HepG2 (cell line): Measurements from ENCODE around the gene TLE2. TPM values are rescaled to one million over a fixed set of nuclear protein-coding genes. Genes with fewer than 3 reads are reported as not detected.

Experiments used
- MED1 ChIP-seq: sonication (generic); formaldehyde crosslinking; IDR thresholded peaks from 2 replicates; pipeline ENCODE4 v1.4.0; 2020; ENCODE audit warnings: missing genetic modification reagents
- NFIC ChIP-seq: IDR thresholded peaks from 2 replicates; pipeline ENCODE4 v1.6.1; 2012; ENCODE audit warnings: mild to moderate bottlenecking, low read length, inconsistent platforms
- PAX8 ChIP-seq: sonication (generic); formaldehyde crosslinking; IDR thresholded peaks from 2 replicates; pipeline ENCODE4 v1.8.0; 2022; ENCODE audit warnings: mild to moderate bottlenecking, missing genetic modification reagents, borderline replicate concordance
- RFXAP ChIP-seq: sonication (generic); formaldehyde crosslinking; IDR thresholded peaks from 2 replicates; pipeline ENCODE4 v1.4.0; 2020; ENCODE audit warnings: missing genetic modification reagents, borderline replicate concordance
- SNAI1 ChIP-seq: sonication (generic); formaldehyde crosslinking; IDR thresholded peaks from 2 replicates; pipeline ENCODE4 v1.5.0; 2020; ENCODE audit warnings: mild to moderate bottlenecking, missing genetic modification reagents, borderline replicate concordance
- TBP ChIP-seq: sonication (generic); formaldehyde crosslinking; IDR thresholded peaks from 2 replicates; pipeline ENCODE4 v1.5.0; 2020; ENCODE audit warnings: missing genetic modification reagents
- ZFY ChIP-seq: sonication (generic); formaldehyde crosslinking; IDR thresholded peaks from 2 replicates; pipeline ENCODE4 v1.4.0; 2020; ENCODE audit warnings: missing genetic modification reagents
- ZNF121 ChIP-seq: sonication (generic); formaldehyde crosslinking; IDR thresholded peaks from 2 replicates; pipeline ENCODE4 v1.5.0; 2020; ENCODE audit warnings: mild to moderate bottlenecking, missing genetic modification reagents
- ZNF234 ChIP-seq: sonication (generic); formaldehyde crosslinking; conservative IDR thresholded peaks from 2 replicates; pipeline ENCODE4 v1.5.1; 2020; ENCODE audit warnings: mild to moderate bottlenecking, missing genetic modification reagents
- ZNF263 ChIP-seq: sonication (generic); formaldehyde crosslinking; IDR thresholded peaks from 2 replicates; pipeline ENCODE4 v1.4.0; 2020; ENCODE audit warnings: missing genetic modification reagents
- ZNF329 ChIP-seq: sonication (generic); formaldehyde crosslinking; IDR thresholded peaks from 2 replicates; pipeline ENCODE4 v1.9.0; 2021; ENCODE audit warnings: low read depth, mild to moderate bottlenecking, missing genetic modification reagents
- ZNF441 ChIP-seq: sonication (generic); formaldehyde crosslinking; IDR thresholded peaks from 2 replicates; pipeline ENCODE4 v1.7.0; 2021; ENCODE audit warnings: missing genetic modification reagents, borderline replicate concordance
- ZNF607 ChIP-seq: sonication (generic); formaldehyde crosslinking; IDR thresholded peaks from 2 replicates; pipeline ENCODE4 v1.5.1; 2020; ENCODE audit warnings: missing genetic modification reagents, mild to moderate bottlenecking, borderline replicate concordance
- ZNF749 ChIP-seq: sonication (generic); formaldehyde crosslinking; IDR thresholded peaks from 2 replicates; pipeline ENCODE4 v1.8.0; 2022; ENCODE audit warnings: mild to moderate bottlenecking, missing genetic modification reagents, moderate library complexity, borderline replicate concordance
- polyA plus RNA-seq, 8 experiments: library from polyadenylated mRNA; depleted of rRNA in 3 of 8; stranded (reverse) in 7 of 8; unstranded in 1 of 8; fragments of >200 nt; fragmentation: Illumina TruSeq in 4 of 8; extraction: Trizol in 4 of 8; gene quantifications; 2 replicates each; pipeline versions ENCODE4 v1.2.1 to v1.2.3, GENCODE V29; 2011 to 2016; ENCODE audit warnings: low read depth in 4 of 8, missing spikeins in 1 of 8, mixed read lengths in 1 of 8; ENCODE audit not compliant: insufficient read depth in 1 of 8
- total RNA-seq, 5 experiments: library from RNA; depleted of rRNA; stranded (reverse); fragments of >200 nt; fragmentation: Illumina TruSeq; extraction: Trizol; gene quantifications; 2 replicates each; pipeline ENCODE4 v1.2.3, GENCODE V29; 2016; ENCODE audit warnings: low read depth in 1 of 5
- TF ChIP-seq, protein P1 (sequence below): sonication (generic); formaldehyde crosslinking; IDR thresholded peaks from 2 replicates; pipeline ENCODE4 v1.4.0; 2020; ENCODE audit warnings: missing genetic modification reagents, borderline replicate concordance
- TF ChIP-seq, protein P2 (sequence below): sonication (generic); formaldehyde crosslinking; IDR thresholded peaks from 2 replicates; pipeline ENCODE4 v1.4.0; 2020; ENCODE audit warnings: mild to moderate bottlenecking, missing genetic modification reagents
- TF ChIP-seq, protein P3 (sequence below): IDR thresholded peaks from 2 replicates; pipeline ENCODE4 v1.6.1; 2016; ENCODE audit warnings: low read depth
- TF ChIP-seq, protein P4 (sequence below): sonication (generic); formaldehyde crosslinking; IDR thresholded peaks from 2 replicates; pipeline ENCODE4 v1.8.0; 2023; ENCODE audit warnings: mild to moderate bottlenecking, missing genetic modification reagents

TLE2 gene
- total and polyA plus RNA-seq, 2 of the 13 experiments (the other 11 are each of a cell fraction or from before 2014, with no cell fraction given) = 0.07 to 0.81 TPM

DNA sequence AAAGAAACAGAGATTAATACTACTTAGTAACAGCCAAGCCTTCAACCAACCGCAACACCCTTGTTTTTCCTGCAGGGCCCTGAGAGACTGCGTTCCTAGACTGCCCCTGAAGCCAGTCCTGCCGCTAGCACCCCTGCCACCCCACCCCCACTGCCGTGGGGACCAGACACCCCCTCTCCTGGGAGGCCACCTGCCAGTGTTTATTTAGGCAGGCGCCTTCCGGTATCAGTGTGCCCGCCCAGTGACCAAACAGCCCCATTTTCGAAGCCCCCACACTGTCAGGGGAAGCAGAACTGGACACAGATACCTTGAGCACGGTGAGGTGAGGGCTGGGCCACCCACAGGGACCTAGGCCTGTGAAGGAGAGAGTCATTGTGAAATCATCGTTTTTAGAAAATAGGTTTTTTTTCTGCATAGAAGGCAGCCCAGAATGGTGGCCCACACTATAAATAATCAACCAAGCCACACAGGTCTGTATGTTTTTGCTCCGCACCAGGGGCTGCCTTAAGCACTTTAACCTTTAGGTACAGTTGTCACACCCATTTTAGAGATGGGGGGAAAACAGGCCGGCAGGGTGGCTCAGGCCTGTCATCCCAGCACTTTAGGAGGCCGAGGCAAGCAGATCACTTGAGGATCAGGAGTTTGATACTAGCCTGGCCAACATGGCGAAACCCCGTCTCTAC is 36.7 kb upstream of the TLE2 start (continued):
- TF ChIP-seq, protein P1, sequence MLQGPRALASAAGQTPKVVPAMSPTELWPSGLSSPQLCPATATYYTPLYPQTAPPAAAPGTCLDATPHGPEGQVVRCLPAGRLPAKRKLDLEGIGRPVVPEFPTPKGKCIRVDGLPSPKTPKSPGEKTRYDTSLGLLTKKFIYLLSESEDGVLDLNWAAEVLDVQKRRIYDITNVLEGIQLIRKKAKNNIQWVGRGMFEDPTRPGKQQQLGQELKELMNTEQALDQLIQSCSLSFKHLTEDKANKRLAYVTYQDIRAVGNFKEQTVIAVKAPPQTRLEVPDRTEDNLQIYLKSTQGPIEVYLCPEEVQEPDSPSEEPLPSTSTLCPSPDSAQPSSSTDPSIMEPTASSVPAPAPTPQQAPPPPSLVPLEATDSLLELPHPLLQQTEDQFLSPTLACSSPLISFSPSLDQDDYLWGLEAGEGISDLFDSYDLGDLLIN (CRISPR knock-in tag) = no peak
- peak; percentile 92; the same call in 1 of the 2 replicates for TF ChIP-seq ZNF607 (CRISPR knock-in tag)
- TF ChIP-seq NFIC = no peak
- no peak for TF ChIP-seq ZNF749 (CRISPR knock-in tag)
- no peak for TF ChIP-seq TBP
- TF ChIP-seq ZNF441 = peak; percentile 58; the same call in 1 of the 2 replicates
- TF ChIP-seq ZFY = no peak
- TF ChIP-seq ZNF121 (CRISPR knock-in tag) = 0 out of 2 replicates have a peak, but pooled peaks have one; percentile 14
- TF ChIP-seq ZNF329 = no peak
- peak; percentile 77 for TF ChIP-seq MED1 (CRISPR knock-in tag)
- TF ChIP-seq PAX8 (CRISPR knock-in tag) = no peak
- TF ChIP-seq, protein P2, sequence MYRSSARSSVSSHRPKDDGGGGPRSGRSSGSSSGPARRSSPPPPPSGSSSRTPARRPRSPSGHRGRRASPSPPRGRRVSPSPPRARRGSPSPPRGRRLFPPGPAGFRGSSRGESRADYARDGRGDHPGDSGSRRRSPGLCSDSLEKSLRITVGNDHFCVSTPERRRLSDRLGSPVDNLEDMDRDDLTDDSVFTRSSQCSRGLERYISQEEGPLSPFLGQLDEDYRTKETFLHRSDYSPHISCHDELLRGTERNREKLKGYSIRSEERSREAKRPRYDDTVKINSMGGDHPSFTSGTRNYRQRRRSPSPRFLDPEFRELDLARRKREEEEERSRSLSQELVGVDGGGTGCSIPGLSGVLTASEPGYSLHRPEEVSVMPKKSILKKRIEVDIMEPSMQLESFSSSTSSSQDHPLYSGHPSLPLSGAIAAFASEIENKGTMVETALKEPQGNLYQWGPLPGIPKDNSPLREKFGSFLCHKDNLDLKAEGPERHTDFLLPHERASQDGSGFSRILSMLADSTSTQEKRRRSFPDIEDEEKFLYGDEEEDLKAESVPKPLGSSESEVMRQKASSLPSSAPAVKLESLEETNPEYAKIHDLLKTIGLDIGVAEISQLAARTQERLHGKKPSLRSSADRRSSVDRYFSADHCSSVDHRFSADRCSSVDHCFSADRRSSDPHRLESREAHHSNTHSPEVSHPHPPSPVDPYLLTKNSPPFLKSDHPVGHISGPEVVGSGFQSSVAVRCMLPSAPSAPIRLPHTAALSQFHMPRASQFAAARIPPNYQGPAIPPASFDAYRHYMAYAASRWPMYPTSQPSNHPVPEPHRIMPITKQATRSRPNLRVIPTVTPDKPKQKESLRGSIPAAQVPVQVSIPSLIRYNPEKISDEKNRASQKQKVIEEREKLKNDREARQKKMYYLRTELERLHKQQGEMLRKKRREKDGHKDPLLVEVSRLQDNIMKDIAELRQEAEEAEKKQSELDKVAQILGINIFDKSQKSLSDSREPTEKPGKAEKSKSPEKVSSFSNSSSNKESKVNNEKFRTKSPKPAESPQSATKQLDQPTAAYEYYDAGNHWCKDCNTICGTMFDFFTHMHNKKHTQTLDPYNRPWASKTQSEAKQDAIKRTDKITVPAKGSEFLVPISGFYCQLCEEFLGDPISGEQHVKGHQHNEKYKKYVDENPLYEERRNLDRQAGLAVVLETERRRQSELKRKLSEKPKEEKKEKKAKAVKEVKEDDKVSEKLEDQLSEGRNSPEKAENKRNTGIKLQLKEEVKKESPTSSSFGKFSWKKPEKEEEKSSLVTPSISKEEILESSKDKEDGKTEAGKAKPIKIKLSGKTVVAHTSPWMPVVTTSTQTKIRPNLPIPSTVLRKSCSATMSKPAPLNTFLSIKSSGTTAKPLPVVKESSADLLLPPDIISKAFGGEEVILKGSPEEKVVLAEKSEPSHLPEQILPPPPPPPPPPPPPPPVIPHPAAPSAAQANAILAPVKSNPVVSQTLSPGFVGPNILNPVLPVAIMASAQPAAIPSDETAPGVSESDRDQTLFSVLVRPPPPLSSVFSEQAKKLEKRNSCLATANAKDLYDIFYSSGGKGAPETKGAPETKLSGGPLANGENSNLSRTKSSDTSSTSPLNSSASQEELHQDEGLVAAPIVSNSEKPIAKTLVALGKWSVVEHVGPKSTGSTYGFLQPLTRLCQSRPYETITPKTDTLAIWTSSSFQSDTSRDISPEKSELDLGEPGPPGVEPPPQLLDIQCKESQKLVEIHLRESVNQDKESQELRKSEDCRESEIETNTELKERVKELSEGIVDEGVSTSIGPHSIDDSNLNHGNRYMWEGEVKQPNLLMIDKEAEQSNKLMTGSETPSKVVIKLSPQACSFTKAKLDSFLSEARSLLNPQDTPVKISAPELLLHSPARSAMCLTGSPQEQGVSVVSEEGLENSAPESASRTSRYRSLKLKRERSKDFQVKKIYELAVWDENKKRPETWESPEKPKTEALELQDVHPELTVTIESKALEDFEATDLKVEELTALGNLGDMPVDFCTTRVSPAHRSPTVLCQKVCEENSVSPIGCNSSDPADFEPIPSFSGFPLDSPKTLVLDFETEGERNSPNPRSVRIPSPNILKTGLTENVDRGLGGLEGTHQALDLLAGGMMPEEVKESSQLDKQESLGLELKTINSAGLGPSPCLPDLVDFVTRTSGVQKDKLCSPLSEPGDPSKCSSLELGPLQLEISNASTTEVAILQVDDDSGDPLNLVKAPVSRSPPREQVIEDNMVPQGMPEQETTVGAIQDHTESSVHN (CRISPR knock-in tag) = no peak
- TF ChIP-seq SNAI1 = peak; percentile 91
- TF ChIP-seq, protein P3, sequence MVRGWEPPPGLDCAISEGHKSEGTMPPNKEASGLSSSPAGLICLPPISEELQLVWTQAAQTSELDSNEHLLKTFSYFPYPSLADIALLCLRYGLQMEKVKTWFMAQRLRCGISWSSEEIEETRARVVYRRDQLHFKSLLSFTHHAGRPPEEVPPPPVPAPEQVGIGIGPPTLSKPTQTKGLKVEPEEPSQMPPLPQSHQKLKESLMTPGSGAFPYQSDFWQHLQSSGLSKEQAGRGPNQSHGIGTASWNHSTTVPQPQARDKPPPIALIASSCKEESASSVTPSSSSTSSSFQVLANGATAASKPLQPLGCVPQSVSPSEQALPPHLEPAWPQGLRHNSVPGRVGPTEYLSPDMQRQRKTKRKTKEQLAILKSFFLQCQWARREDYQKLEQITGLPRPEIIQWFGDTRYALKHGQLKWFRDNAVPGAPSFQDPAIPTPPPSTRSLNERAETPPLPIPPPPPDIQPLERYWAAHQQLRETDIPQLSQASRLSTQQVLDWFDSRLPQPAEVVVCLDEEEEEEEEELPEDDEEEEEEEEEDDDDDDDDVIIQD (CRISPR knock-in tag) = peak; percentile 43; the same call in 1 of the 2 replicates
- TF ChIP-seq, protein P4, sequence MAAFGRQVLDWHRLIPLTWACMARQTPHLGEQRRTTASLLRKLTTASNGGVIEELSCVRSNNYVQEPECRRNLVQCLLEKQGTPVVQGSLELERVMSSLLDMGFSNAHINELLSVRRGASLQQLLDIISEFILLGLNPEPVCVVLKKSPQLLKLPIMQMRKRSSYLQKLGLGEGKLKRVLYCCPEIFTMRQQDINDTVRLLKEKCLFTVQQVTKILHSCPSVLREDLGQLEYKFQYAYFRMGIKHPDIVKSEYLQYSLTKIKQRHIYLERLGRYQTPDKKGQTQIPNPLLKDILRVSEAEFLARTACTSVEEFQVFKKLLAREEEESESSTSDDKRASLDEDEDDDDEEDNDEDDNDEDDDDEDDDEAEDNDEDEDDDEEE = no peak
- no peak for TF ChIP-seq ZNF234 (CRISPR knock-in tag)
- no peak; the same call in 1 of the 2 replicates for TF ChIP-seq ZNF263
- TF ChIP-seq RFXAP (CRISPR knock-in tag) = no peak
